Stimulated activated naive CD8-positive, alpha-beta T cell treated with anti-CD3 and anti-CD28 coated beads, Interleukin-15, Interleukin-2, amounts not matched to agents 100 ng/mL and 50 ng/mL, for 24 hours (primary cell): ENCODE data around the gene SLC25A22.

Source experiments
- H3K27ac Mint-ChIP-seq: one replicate; pipeline ENCODE4 v1.8.0; 2021; ENCODE audit warnings: mild to moderate bottlenecking, mixed read lengths
- H3K27me3 Mint-ChIP-seq: one replicate; pipeline ENCODE4 v1.8.0; 2021; ENCODE audit warnings: mixed read lengths
- H3K36me3 Mint-ChIP-seq: one replicate; pipeline ENCODE4 v1.8.0; 2021; ENCODE audit warnings: low read depth, mixed read lengths
- H3K4me1 Mint-ChIP-seq: one replicate; pipeline ENCODE4 v1.8.0; 2021; ENCODE audit warnings: low read depth, mixed read lengths
- H3K4me3 Mint-ChIP-seq: one replicate; pipeline ENCODE4 v1.8.0; 2021; ENCODE audit warnings: mild to moderate bottlenecking, mixed read lengths
- H3K9me3 Mint-ChIP-seq: one replicate; pipeline ENCODE4 v1.8.0; 2021; ENCODE audit warnings: mixed read lengths

The SLC25A22 gene

DNA sequence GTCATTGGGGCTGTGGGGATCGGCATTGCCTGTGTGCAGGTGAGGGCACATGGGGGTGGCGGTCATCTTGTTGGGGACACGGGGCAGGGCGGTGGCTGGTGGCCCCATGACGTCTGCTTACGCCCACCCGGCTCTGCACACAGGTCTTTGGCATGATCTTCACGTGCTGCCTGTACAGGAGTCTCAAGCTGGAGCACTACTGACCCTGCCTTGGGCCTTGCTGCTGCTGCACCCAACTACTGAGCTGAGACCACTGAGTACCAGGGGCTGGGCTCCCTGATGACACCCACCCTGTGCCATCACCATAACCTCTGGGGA, 39.9 kb upstream of the SLC25A22 start:
- Mint-ChIP-seq H3K27ac (no peak overlapping the region), H3K4me3 (no peak overlapping the region), H3K4me1 (peaks cover 36% of the 10 kb centered on the region), H3K36me3 (peaks cover 14% of the 10 kb centered on the region), H3K9me3 (no peaks in the 10 kb centered on the region), H3K27me3 (no peaks in the 10 kb centered on the region)

DNA sequence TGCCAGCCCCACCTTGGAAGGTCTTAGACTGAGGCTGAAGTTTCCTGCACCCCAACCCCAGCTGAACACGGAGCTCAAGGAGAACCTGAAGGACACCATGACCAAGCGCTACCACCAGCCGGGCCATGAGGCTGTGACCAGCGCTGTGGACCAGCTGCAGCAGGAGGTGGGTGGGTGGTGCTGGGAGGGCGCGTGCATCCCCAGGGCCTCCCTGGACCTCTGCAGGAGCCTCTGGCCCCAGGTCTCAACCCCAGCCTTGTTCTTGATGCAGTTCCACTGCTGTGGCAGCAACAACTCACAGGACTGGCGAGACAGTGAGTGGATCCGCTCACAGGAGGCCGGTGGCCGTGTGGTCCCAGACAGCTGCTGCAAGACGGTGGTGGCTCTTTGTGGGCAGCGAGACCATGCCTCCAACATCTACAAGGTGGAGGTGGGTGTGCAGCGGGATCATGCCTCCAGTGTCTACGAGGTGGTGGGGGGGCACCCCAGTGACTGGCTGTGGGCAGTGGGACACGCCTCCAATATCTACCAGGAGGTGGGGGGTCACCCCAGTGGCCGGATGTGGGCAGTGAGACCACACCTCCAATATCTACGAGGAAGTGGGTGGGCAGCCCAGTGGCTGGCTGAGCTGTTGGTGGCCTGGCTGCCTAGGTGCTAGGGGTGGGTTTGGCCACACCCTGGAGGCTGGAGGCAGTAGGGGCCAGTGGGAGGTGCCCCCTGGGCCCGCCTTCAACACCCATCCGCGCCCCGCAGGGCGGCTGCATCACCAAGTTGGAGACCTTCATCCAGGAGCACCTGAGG, 39.3 kb upstream of the SLC25A22 start:
- Mint-ChIP-seq H3K4me1 (peaks cover 36% of the 10 kb centered on the region), H3K9me3 (no peaks in the 10 kb centered on the region), H3K27ac (no peak overlapping the region), H3K27me3 (no peaks in the 10 kb centered on the region), H3K4me3 (no peak overlapping the region), H3K36me3 (peaks cover 14% of the 10 kb centered on the region)

DNA sequence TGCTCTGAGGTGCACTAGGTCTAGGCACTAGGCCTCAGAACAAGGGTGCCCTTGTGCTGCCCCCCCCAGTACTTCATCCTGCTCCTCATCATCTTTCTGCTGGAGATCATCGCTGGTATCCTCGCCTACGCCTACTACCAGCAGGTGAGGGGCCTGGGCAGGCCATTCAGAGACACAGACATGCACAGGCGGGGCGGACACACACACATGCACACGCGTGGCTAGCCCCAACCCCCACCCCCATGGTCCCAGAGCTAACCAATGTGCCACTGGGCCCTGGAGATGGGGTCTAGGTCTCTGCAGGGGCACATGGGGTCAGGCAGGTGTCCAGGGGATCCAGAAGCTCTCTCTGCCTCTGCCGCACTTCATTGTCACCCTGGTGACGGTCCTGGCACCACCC, 38.6 kb upstream of the SLC25A22 start:
- Mint-ChIP-seq H3K9me3 (no peaks in the 10 kb centered on the region), H3K4me3 (no peak overlapping the region), H3K27ac (no peak overlapping the region), H3K27me3 (peaks cover 3% of the 10 kb centered on the region), H3K36me3 (peaks cover 14% of the 10 kb centered on the region), H3K4me1 (peaks cover 36% of the 10 kb centered on the region)

DNA sequence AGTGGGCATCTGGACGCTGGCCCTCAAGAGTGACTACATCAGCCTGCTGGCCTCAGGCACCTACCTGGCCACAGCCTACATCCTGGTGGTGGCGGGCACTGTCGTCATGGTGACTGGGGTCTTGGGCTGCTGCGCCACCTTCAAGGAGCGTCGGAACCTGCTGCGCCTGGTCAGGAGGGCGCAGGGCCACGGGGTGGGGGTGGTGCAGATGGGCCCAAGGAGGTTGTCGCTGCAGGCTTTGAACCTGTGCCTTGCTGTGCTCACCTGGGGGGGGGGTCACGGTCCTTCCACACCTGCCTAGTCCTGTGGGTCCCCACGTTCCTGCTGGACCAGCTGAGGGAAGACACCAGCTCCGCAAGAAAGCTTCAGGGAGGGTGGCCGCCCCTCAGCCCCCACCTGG, 38.2 kb upstream of the SLC25A22 start:
- H3K4me3 Mint-ChIP-seq = no peak overlapping the region
- H3K36me3 Mint-ChIP-seq = peaks cover 14% of the 10 kb centered on the region
- no peak overlapping the region for H3K27ac Mint-ChIP-seq
- peaks cover 6% of the 10 kb centered on the region for H3K27me3 Mint-ChIP-seq
- H3K4me1 Mint-ChIP-seq = peaks cover 35% of the 10 kb centered on the region
- no peaks in the 10 kb centered on the region for H3K9me3 Mint-ChIP-seq

DNA sequence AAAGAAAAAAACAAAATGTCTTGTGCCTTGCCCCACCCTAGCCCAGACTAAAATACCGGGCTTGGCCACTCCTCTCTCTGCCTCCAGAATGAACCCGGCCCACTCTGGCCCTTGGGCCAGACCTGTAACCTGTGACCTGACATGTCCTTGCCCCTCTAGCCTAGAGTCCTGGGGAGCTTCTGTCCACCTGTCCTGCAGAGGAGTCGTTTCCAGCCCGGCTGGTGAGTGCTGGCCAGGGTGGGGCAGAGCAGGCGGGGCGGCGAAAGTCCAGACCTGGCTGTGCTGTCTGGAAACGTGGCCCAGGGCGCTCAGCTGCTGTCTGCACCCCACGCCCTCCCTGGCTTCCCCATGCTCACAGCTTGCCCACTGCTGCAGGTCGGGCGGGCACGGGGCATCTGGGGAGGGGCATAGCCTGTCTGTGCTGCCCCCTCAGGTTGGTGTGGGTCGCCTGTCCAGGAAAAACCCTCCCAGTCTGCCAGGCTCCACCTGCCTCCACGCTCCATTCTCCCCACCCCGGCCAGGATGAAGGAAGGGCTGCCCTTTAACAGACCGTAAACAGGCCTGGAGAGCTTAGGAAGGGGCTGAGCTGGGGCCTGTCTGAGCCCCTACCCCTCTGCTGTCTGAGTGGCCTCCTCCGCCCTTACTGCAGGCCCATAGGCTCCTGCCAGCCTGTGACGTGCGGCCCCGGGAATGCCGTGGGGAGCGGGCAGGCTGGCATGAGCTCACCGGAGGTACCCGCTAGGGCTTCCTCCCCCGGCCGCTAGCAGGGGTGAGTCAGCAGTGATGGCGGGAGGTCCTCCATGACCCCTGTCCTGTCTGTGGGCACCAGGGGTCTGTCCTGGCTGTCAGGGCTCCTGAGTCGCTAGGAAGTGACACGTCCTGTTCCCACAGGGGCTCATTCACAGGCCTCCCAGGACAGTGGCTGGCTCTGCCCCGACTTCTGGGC, 36.6 kb upstream of the SLC25A22 start:
- H3K4me3 Mint-ChIP-seq = peak overlapping the region; percentile 73
- H3K9me3 Mint-ChIP-seq = no peaks in the 10 kb centered on the region
- H3K27me3 Mint-ChIP-seq = peaks cover 9% of the 10 kb centered on the region
- H3K36me3 Mint-ChIP-seq = peaks cover 3% of the 10 kb centered on the region
- peaks cover 26% of the 10 kb centered on the region for H3K4me1 Mint-ChIP-seq
- peak overlapping the region; percentile 36 for H3K27ac Mint-ChIP-seq

DNA sequence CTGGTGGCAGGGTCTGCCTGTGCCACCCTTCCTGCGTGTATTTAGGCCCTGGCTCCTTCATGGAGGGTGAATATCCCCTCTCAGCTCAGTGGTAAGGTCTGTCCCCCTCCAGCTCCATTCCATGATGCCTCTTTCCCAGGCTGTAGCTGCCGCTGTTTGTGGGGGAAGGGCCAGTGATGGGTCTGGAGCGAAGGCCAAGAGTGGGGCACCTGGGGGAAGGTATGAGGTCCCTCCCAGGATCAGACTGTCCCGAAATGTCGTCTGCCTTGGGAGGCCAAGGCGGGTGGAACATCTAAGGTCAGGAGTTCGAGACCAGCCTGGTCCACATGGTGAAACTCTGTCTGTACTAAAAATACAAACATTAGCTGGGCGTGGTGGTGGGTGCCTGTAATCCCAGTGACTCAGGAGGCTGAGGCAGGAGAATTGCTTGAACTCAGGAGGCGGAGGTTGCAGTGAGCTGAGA, 35.8 kb upstream of the SLC25A22 start:
- Mint-ChIP-seq H3K36me3 (no peaks in the 10 kb centered on the region), H3K9me3 (no peaks in the 10 kb centered on the region), H3K4me1 (peaks cover 34% of the 10 kb centered on the region), H3K27me3 (peaks cover 17% of the 10 kb centered on the region), H3K4me3 (peak overlapping the region; percentile 73), H3K27ac (no peak overlapping the region)

DNA sequence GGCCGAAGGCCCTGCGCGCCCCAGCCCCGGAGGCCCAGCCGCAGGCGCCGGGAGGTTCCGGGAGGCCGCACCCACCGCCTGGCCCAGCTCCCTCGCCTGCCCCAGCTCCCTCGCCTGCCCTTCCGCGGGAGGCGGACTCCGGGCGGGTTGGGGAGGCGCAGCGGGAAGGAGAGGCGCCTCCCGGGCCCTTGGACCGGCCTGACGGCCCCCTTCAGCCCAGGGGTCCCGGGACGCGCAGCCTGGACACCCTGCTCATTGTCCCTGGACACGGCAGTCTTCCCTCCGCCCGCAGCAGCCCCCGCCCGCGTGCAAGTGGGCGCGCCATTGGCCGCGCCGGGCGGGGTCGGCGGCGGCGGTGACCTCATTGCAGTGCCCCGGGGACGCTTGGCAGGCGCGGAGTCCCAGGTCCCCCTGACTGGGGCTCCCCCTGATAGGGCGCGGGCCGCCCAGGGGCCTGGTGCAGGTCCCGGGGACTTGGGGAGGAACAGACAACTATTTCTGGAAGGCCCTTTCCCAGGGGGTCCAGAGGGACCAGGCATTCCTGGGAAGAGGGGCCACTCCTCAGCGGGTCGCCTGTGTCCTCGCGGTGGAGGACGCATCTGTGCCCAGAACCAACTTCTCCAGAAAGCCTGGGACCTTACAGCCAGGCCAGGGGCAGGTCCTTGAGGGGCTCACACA, 35.2 kb upstream of the SLC25A22 start:
- peak overlapping the region; percentile 73 for H3K4me3 Mint-ChIP-seq
- peaks cover 23% of the 10 kb centered on the region for H3K27me3 Mint-ChIP-seq
- no peaks in the 10 kb centered on the region for H3K9me3 Mint-ChIP-seq
- no peak overlapping the region for H3K27ac Mint-ChIP-seq
- H3K4me1 Mint-ChIP-seq = peaks cover 36% of the 10 kb centered on the region
- no peaks in the 10 kb centered on the region for H3K36me3 Mint-ChIP-seq

DNA sequence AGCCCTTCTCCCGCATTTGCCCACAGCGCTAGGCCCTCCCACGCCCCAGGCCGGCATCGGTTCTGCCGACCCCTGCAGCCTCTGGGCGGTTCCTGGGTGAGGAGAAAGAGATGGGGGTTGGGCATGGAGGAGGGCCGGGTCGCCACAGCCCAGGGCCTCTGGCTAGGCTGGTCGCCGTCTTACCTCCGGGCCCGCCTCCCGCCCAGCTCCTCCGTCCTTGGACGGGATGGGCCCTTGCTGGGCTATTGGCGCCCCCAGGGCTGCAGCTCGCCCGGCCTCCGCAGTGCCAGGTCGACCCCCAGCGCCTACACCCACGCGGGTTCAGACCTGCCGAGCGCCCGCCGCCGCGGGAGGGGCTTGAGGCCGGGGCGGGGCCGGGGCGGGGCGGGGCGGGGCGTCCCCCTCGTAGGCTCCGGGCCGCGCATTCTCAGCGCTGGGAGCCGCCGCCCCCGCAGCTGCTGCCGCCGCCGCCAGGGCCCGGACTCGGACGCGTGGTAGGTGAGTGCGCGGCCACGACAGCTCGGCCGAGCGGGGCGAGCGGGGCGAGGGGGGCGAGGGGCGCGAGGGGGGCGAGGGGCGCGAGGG, 34.5 kb upstream of the SLC25A22 start, which contains the start of gene CD151:
TSS of gene CD151 (plus strand) at position 424 of the 585 bp plus-strand sequence. CDS start 3,118 bp downstream, outside the sequence.
- peak within 1 kb of the TSS; percentile 73 for H3K4me3 Mint-ChIP-seq
- no peak within 1 kb of the TSS for H3K27ac Mint-ChIP-seq
- H3K27me3 Mint-ChIP-seq = peaks cover 29% of the 10 kb centered on the region
- H3K4me1 Mint-ChIP-seq = peaks cover 43% of the 10 kb centered on the region
- H3K36me3 Mint-ChIP-seq = no peaks in the 10 kb centered on the region
- no peaks in the 10 kb centered on the region for H3K9me3 Mint-ChIP-seq

DNA sequence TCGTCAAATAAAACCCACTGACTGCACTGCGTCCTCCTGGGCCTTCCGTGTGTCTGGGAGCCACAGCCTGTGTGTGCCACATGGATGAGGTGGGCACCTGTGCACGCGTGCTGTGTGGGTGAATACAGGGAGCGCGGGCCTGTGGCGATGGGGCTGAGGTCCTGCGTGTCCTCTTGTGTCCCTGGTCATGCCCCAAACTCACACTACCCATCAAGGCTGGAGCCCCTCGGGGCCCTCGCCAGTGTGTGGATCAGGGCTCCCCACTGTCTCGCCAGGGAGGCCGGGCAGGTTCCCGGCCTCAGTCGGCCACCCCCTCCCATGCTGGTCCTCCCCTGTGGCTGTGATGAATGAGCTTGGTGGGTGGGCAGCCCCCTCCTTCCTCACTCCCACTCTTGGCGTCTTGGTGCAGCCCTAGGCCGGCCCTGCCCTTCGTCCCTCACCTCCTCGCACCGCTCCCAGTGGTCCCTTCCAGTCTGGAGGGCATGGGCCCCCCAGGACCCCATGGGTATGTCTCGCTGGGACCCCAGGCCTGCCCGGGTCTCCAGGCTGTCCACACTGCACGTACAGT, 34.0 kb upstream of the SLC25A22 start:
- Mint-ChIP-seq H3K4me1 (peaks cover 45% of the 10 kb centered on the region), H3K4me3 (peak overlapping the region; percentile 45), H3K27ac (no peak overlapping the region), H3K27me3 (peaks cover 31% of the 10 kb centered on the region), H3K9me3 (no peaks in the 10 kb centered on the region), H3K36me3 (no peaks in the 10 kb centered on the region)

DNA sequence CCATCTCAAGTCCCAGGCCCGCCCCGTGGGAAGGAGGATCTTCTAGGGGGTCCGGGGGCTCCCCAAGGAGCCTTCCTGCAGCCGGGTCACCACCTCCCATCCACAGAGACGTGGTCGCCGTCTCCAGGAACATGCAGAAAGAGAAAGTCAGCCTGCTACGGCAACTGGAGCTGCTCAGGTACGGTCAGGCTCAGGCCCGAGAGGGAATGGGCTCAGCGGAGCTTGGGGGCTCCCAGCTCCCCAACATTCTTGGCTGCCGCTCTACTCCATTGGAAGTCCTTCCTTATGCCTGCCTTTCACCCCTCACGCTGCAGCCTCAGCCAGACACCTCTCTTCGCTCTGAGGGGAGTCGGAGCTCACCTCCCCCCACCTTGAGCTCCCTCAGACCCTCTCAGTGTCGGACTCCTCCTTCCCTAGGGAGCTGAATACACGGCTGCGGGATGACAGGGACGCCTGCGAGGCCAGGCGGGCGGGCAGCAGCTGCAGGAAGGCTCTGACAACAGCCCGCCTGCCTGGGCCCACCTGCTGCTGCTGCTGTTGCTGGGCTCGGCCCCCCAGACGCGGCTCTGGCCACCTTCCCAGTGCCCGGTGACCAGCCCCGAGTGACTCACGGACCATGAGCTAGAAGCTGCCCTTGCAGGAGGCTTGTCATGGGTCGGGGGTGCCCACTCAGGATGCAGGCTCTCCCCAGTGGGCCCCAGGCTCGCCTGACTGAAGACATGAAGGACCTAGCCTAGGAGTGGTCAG, 33.2 kb upstream of the SLC25A22 start:
- H3K9me3 Mint-ChIP-seq = no peaks in the 10 kb centered on the region
- H3K4me3 Mint-ChIP-seq = peak overlapping the region; percentile 45
- no peak overlapping the region for H3K27ac Mint-ChIP-seq
- H3K27me3 Mint-ChIP-seq = peaks cover 31% of the 10 kb centered on the region
- H3K4me1 Mint-ChIP-seq = peaks cover 50% of the 10 kb centered on the region
- H3K36me3 Mint-ChIP-seq = no peaks in the 10 kb centered on the region

DNA sequence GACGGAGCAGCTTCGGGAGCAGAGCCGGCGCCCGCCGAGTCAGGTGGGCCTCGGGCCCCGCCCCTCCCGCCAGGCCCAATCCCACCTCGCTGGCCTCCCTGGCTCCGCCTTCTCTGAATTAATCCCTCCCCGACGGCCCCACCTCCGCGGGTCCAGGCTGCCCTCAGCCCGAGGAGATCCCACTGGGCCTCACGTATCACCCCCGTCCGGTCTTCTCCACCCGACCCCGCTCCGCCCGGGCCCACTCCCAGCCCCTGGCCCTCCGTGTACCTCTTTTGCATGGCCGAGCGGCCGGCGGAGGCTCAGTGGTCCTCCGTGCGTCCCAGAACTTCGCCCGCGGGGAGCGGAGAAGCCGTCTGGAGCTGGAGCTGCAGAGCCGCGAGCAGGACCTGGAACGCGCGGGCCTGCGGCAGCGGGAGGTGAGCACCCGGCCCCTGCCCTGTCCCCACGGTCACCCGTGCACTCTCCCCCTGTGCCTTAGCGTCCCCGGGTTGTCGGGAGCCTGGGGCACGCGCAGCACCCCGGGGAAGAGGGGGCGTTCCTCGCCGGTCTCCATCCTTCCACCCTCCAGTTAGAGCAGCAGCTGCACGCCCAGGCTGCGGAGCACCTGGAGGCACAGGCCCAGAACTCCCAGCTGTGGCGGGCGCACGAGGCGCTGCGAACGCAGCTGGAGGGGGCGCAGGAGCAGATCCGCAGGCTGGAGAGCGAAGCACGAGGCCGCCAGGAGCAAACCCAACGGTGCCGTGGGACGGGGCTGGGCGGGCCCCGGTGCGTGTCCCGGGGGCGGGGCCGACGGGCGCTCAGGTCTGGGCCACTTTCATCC, 32.4 kb upstream of the SLC25A22 start:
- H3K36me3 Mint-ChIP-seq = no peaks in the 10 kb centered on the region
- no peaks in the 10 kb centered on the region for H3K9me3 Mint-ChIP-seq
- H3K27ac Mint-ChIP-seq = no peak overlapping the region
- H3K4me3 Mint-ChIP-seq = no peak overlapping the region
- peaks cover 50% of the 10 kb centered on the region for H3K4me1 Mint-ChIP-seq
- H3K27me3 Mint-ChIP-seq = peaks cover 31% of the 10 kb centered on the region

DNA sequence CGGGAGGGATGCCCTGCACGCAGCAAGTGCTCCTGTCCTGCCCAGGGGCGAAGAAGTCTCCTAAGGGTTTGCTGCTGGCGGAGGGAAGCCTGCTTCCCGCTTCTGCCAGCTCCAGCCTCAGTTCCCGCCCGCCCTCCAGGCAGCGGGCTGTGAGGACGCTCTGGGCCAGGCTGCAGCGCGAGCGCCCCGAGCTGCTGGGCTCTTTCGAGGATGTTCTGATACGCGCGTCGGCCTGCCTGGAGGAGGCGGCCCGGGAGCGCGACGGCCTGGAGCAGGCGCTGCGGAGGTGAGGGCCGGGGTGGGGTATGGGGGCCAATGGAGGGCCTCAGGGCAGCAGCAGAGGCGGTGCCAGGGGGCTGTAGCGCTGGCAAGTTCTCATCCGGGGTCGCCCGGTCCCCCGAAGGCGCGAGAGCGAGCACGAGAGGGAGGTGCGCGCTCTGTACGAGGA, 31.8 kb upstream of the SLC25A22 start:
- peaks cover 4% of the 10 kb centered on the region for H3K36me3 Mint-ChIP-seq
- H3K27me3 Mint-ChIP-seq = peaks cover 31% of the 10 kb centered on the region
- peaks cover 45% of the 10 kb centered on the region for H3K4me1 Mint-ChIP-seq
- no peaks in the 10 kb centered on the region for H3K9me3 Mint-ChIP-seq
- H3K4me3 Mint-ChIP-seq = peak overlapping the region; percentile 17
- no peak overlapping the region for H3K27ac Mint-ChIP-seq
